Astrocyte (in vitro differentiated cells and primary cell): Measurements from ENCODE around the gene PRKACA. TPM values are rescaled to one million over a fixed set of nuclear protein-coding genes. Genes with fewer than 3 reads are reported as not detected.
A peak's percentile ranks its signal among the peaks of the same experiment; 100 is the strongest.

Experiments used
- DNase-seq: peaks from one replicate; pipeline ENCODE4 v3.0.0-alpha.2; 2010; ENCODE audit warnings: low read depth
- FAIRE-seq: peaks from 2 replicates; lab custom pipeline; 2011; peaks lifted over from hg19 to GRCh38; lab: Jason Lieb, UNC
- H2AFZ ChIP-seq: 2 replicates; pipeline ENCODE4 v1.6.0; 2012; ENCODE audit warnings: low read depth, low read length, inconsistent platforms
- H3K27ac ChIP-seq: 2 replicates; pipeline ENCODE4 v1.5.1; 2011; ENCODE audit warnings: low read depth, low read length, inconsistent platforms
- H3K27me3 ChIP-seq: 2 replicates; pipeline ENCODE4 v1.6.0; 2011; ENCODE audit warnings: low read length, inconsistent platforms; ENCODE audit not compliant: insufficient read depth
- H3K36me3 ChIP-seq: 2 replicates; pipeline ENCODE4 v1.5.1; 2011; ENCODE audit warnings: low read length, inconsistent platforms; ENCODE audit not compliant: insufficient read depth
- H3K4me1 ChIP-seq: 2 replicates; pipeline ENCODE4 v1.5.1; 2011; ENCODE audit warnings: low read length, inconsistent platforms; ENCODE audit not compliant: insufficient read depth
- H3K4me2 ChIP-seq: 2 replicates; pipeline ENCODE4 v1.6.0; 2012; ENCODE audit warnings: low read length, inconsistent platforms
- H3K4me3 ChIP-seq: 2 replicates; pipeline ENCODE4 v1.5.1; 2011; ENCODE audit warnings: low read depth, mild to moderate bottlenecking, low read length, inconsistent platforms; ENCODE audit not compliant: insufficient read depth
- H3K79me2 ChIP-seq: 2 replicates; pipeline ENCODE4 v1.6.0; 2012; ENCODE audit warnings: mild to moderate bottlenecking, low read length, inconsistent platforms; ENCODE audit not compliant: insufficient read depth
- H3K9ac ChIP-seq: 2 replicates; pipeline ENCODE4 v1.6.0; 2012; ENCODE audit warnings: mild to moderate bottlenecking, low read length, inconsistent platforms
- H3K9me3 ChIP-seq: 2 replicates; pipeline ENCODE4 v1.5.1; 2012; ENCODE audit warnings: low read depth, mild to moderate bottlenecking, low read length, inconsistent platforms; ENCODE audit not compliant: insufficient read depth
- H4K20me1 ChIP-seq: 2 replicates; pipeline ENCODE4 v1.6.0; 2012; ENCODE audit warnings: low read length, inconsistent platforms; ENCODE audit not compliant: insufficient read depth
- H3K27ac Mint-ChIP-seq: one replicate; pipeline ENCODE4 v1.8.0; 2021; ENCODE audit warnings: mild to moderate bottlenecking, mixed read lengths; ENCODE audit not compliant: unreplicated experiment
- H3K27me3 Mint-ChIP-seq: one replicate; pipeline ENCODE4 v1.8.0; 2021; ENCODE audit warnings: low read depth, mixed read lengths; ENCODE audit not compliant: unreplicated experiment
- H3K36me3 Mint-ChIP-seq: one replicate; pipeline ENCODE4 v1.8.0; 2021; ENCODE audit warnings: low read depth, mixed read lengths; ENCODE audit not compliant: unreplicated experiment
- H3K4me1 Mint-ChIP-seq: one replicate; pipeline ENCODE4 v1.8.0; 2021; ENCODE audit warnings: low read depth, mixed read lengths; ENCODE audit not compliant: unreplicated experiment
- H3K4me3 Mint-ChIP-seq: one replicate; pipeline ENCODE4 v1.8.0; 2021; ENCODE audit warnings: mild to moderate bottlenecking, moderate library complexity, mixed read lengths; ENCODE audit not compliant: unreplicated experiment
- H3K9me3 Mint-ChIP-seq: one replicate; pipeline ENCODE4 v1.8.0; 2021; ENCODE audit warnings: mild to moderate bottlenecking, mixed read lengths; ENCODE audit not compliant: unreplicated experiment
- EZH2 ChIP-seq: IDR thresholded peaks from 2 replicates; pipeline ENCODE4 v1.6.1; 2012; ENCODE audit warnings: mild to moderate bottlenecking, low read length, inconsistent platforms; ENCODE audit not compliant: insufficient read depth
- total RNA-seq: library from RNA; stranded (reverse); gene quantifications from 2 replicates; pipeline ENCODE4 v1.2.1, GENCODE V29; 2021
- TF ChIP-seq, protein P1 (sequence below): IDR thresholded peaks from 2 replicates; pipeline ENCODE4 v1.5.1; 2011; ENCODE audit warnings: low read depth, mild to moderate bottlenecking, inconsistent platforms, low read length, moderate library complexity; ENCODE audit not compliant: insufficient read depth

PRKACA gene
- total RNA-seq, 1 donor from 2014 or later: 80.5 TPM

DNA sequence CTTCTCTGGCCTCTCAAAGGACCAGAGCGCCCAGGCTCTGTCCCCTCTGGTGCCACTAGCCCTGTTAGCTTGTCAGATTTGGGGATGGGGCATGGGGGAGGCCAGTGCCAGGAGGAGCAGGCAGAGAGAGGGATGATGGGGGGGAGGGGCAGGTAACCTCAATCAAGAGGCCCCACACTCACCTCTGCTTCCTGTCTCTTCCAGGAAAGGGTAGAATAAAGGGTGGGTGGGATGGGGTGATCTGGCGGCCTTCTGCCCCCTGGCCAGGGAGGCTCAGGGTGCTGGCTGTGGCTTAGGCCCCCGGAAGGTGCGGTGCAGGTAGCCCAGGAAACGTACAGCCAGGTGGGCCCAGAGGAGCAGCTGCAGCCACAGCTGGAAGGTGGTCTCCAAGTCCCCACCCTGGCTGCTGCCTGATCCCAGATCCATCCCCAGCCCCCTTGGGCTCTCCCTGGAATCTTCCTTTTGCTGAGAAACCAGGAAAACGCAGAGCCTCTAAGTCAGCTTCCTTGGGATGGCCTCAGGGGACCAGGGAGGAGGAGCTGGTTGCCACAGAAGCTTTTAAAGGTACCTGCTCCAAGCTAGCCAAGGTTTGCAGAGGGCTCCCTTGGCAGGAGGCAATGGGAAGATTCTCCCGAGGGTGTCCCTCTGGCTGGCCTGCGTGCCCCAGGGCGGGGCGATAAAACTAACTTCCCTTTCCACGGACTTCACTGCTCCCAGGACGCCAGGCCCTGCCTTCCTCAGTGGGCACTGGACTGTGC, 5.3 kb downstream of the PRKACA start:
- no peaks in the 10 kb centered on the region for H3K27me3 Mint-ChIP-seq
- no peak overlapping the region for H3K27ac ChIP-seq
- no peaks in the 10 kb centered on the region for H3K36me3 ChIP-seq
- H4K20me1 ChIP-seq: peaks cover 60% of the 10 kb centered on the region
- no peak for FAIRE-seq
- no peak overlapping the region for H3K27ac Mint-ChIP-seq
- no peaks in the 10 kb centered on the region for H3K9me3 Mint-ChIP-seq
- no peak for TF ChIP-seq EZH2
- TF ChIP-seq, protein P1, sequence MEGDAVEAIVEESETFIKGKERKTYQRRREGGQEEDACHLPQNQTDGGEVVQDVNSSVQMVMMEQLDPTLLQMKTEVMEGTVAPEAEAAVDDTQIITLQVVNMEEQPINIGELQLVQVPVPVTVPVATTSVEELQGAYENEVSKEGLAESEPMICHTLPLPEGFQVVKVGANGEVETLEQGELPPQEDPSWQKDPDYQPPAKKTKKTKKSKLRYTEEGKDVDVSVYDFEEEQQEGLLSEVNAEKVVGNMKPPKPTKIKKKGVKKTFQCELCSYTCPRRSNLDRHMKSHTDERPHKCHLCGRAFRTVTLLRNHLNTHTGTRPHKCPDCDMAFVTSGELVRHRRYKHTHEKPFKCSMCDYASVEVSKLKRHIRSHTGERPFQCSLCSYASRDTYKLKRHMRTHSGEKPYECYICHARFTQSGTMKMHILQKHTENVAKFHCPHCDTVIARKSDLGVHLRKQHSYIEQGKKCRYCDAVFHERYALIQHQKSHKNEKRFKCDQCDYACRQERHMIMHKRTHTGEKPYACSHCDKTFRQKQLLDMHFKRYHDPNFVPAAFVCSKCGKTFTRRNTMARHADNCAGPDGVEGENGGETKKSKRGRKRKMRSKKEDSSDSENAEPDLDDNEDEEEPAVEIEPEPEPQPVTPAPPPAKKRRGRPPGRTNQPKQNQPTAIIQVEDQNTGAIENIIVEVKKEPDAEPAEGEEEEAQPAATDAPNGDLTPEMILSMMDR: no peak
- peak overlapping the region; percentile 71 for H3K4me2 ChIP-seq
- H3K9ac ChIP-seq: peak overlapping the region; percentile 17
- peaks cover 67% of the 10 kb centered on the region for H3K79me2 ChIP-seq
- H3K4me3 Mint-ChIP-seq: no peak overlapping the region
- peaks cover 14% of the 10 kb centered on the region for H3K4me1 Mint-ChIP-seq
- no peak overlapping the region for H3K4me3 ChIP-seq
- no peaks in the 10 kb centered on the region for H3K27me3 ChIP-seq
- no peak overlapping the region for H2AFZ ChIP-seq
- peaks cover 27% of the 10 kb centered on the region for H3K4me1 ChIP-seq
- no peaks in the 10 kb centered on the region for H3K9me3 ChIP-seq
- peaks cover 7% of the 10 kb centered on the region for H3K36me3 Mint-ChIP-seq
- no peak for DNase-seq

- Mint-ChIP-seq H3K4me1 (peaks cover 10% of the 10 kb centered on the region), H3K27me3 (no peaks in the 10 kb centered on the region), H3K27ac (no peak overlapping the region), H3K36me3 (peaks cover 7% of the 10 kb centered on the region), H3K4me3 (no peak overlapping the region), H3K9me3 (no peaks in the 10 kb centered on the region)
- DNase-seq (no peak), FAIRE-seq (no peak)
- TF ChIP-seq EZH2: no peak
- TF ChIP-seq, protein P1: no peak
- Histone ChIP-seq H4K20me1 (peaks cover 53% of the 10 kb centered on the region), H3K4me3 (no peak overlapping the region), H3K27me3 (no peaks in the 10 kb centered on the region), H3K36me3 (no peaks in the 10 kb centered on the region), H2AFZ (no peak overlapping the region), H3K4me2 (no peak overlapping the region), H3K79me2 (peaks cover 60% of the 10 kb centered on the region), H3K4me1 (peaks cover 24% of the 10 kb centered on the region), H3K9me3 (no peaks in the 10 kb centered on the region), H3K27ac (no peak overlapping the region), H3K9ac (no peak overlapping the region)
Measured at GRCh38 chr19:14111486-14111885, 6.1 kb downstream of the PRKACA start.

GRCh38 chr19:14110650-14111049, 6.9 kb downstream of the PRKACA start:
- FAIRE-seq (no peak), DNase-seq (no peak)
- no peak overlapping the region for H2AFZ ChIP-seq
- Mint-ChIP-seq H3K4me3 (no peak overlapping the region), H3K27ac (no peak overlapping the region), H3K9me3 (no peaks in the 10 kb centered on the region), H3K4me1 (peaks cover 4% of the 10 kb centered on the region), H3K36me3 (peaks cover 12% of the 10 kb centered on the region), H3K27me3 (no peaks in the 10 kb centered on the region)
- no peak overlapping the region for H3K4me2 ChIP-seq
- no peak overlapping the region for H3K27ac ChIP-seq
- TF ChIP-seq EZH2: no peak
- TF ChIP-seq, protein P1: no peak
- peaks cover 52% of the 10 kb centered on the region for H3K79me2 ChIP-seq
- peaks cover 44% of the 10 kb centered on the region for H4K20me1 ChIP-seq
- H3K27me3 ChIP-seq: no peaks in the 10 kb centered on the region
- no peak overlapping the region for H3K4me3 ChIP-seq
- H3K36me3 ChIP-seq: no peaks in the 10 kb centered on the region
- peaks cover 17% of the 10 kb centered on the region for H3K4me1 ChIP-seq
- H3K9ac ChIP-seq: no peak overlapping the region
- H3K9me3 ChIP-seq: no peaks in the 10 kb centered on the region
